Sigmoid colon (tissue), 7 donors: ENCODE data around the gene CD300LG. TPM values are rescaled to one million over a fixed set of nuclear protein-coding genes. Genes with fewer than 3 reads are reported as not detected.
"Not testable (repeated sequence)": the region's sequence is repeated elsewhere in the genome, so short reads cannot be mapped to it uniquely, and the experiment has no call there.

Experiments
- DNase-seq: peaks from one replicate; pipeline ENCODE4 v3.0.0-alpha.2; 2019
- H3K27ac ChIP-seq, 4 donors: fragments of 200-600 bp; sonication (generic); one replicate each; pipeline ENCODE4 v1.5.1; 2016 to 2019; ENCODE audit warnings: mild to moderate bottlenecking in 1 of 4
- H3K27me3 ChIP-seq, 3 donors: fragments of 200-600 bp; sonication (generic); one replicate each; pipeline ENCODE4 v1.5.1; 2019; ENCODE audit warnings: mild to moderate bottlenecking in 1 of 3
- H3K36me3 ChIP-seq, 4 donors: fragments of 200-600 bp; sonication (generic); one replicate each; pipeline ENCODE4 v1.5.1; 2016 to 2019
- H3K4me1 ChIP-seq, 4 donors: fragments of 200-600 bp; sonication (generic); one replicate each; pipeline ENCODE4 v1.5.1; 2017 to 2019
- H3K4me3 ChIP-seq, 4 donors: fragments of 200-600 bp; sonication (generic); one replicate each; pipeline ENCODE4 v1.5.1; 2017 to 2019; ENCODE audit warnings: mild to moderate bottlenecking in 2 of 4, moderate library complexity in 1 of 4
- H3K9me3 ChIP-seq, 4 donors: fragments of 200-600 bp in 3 of 4; sonication (generic) in 3 of 4; one replicate each; pipeline versions ENCODE4 v1.5.1 to v1.6.1; 2013 to 2019
- EP300 ChIP-seq, 4 donors: sonication (generic); formaldehyde crosslinking; IDR thresholded peaks; one replicate each; pipeline ENCODE4 v1.6.1; 2017; ENCODE audit warnings: antibody characterized with exemption in 4 of 4
- POLR2A ChIP-seq, 2 donors: fragments of 450-650 bp; IDR thresholded peaks; one replicate each; pipeline ENCODE4 v1.6.1; 2016; ENCODE audit warnings: antibody characterized with exemption in 2 of 2, mild to moderate bottlenecking in 2 of 2, moderate library complexity in 2 of 2
- POLR2AphosphoS5 ChIP-seq, 4 donors: sonication (generic); formaldehyde crosslinking; IDR thresholded peaks; one replicate each; pipeline ENCODE4 v1.6.1; 2017; ENCODE audit warnings: antibody characterized with exemption in 4 of 4
- WGBS, 2 donors: extraction: QIAGEN DNeasy Blood & Tissue Kit; methylation state at CpG; one replicate each; pipeline ENCODE4 v1.1.7; 2013; 5-methylcytosine and 5-hydroxymethylcytosine counted together
- intact Hi-C: fragments of 100-400 bp; cut with DNase I; formaldehyde crosslinking; loops from one replicate; pipeline ENCODE4 v1.15.1; 2023
- polyA plus RNA-seq, 3 donors: library from polyadenylated mRNA; stranded (reverse); fragments of 200-250 nt; gene quantifications; one replicate each; pipeline ENCODE4 v1.2.3, GENCODE V29; 2013
- total RNA-seq, 4 donors: library from RNA; depleted of rRNA; stranded (reverse); fragments of >200 nt; gene quantifications; one replicate each; pipeline ENCODE4 v1.1.0, GENCODE V29; 2016
- TF ChIP-seq, protein P1 (sequence below), 4 experiments: fragments of 450-650 bp in 3 of 4; fragments of 200-600 bp in 1 of 4; IDR thresholded peaks; one replicate each; pipeline ENCODE4 v1.5.1; 2016 to 2019; ENCODE audit warnings: antibody characterized with exemption in 4 of 4, mild to moderate bottlenecking in 3 of 4, moderate library complexity in 2 of 4
- donor health status: healthy with polysubstance abuse.
- donor health status: Bipolar disorder and iron deficiency.
- donor health status: healthy.

The CD300LG gene, protein sequence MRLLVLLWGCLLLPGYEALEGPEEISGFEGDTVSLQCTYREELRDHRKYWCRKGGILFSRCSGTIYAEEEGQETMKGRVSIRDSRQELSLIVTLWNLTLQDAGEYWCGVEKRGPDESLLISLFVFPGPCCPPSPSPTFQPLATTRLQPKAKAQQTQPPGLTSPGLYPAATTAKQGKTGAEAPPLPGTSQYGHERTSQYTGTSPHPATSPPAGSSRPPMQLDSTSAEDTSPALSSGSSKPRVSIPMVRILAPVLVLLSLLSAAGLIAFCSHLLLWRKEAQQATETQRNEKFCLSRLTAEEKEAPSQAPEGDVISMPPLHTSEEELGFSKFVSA
- total RNA-seq (1 to 10 TPM; 1.5 to 5.3 (median 2.6) TPM), polyA plus RNA-seq (1 to 10 TPM in 1 of 3 donors, under 1 TPM in 1, not detected in 1; 0.60 to 1.5 TPM)

DNA sequence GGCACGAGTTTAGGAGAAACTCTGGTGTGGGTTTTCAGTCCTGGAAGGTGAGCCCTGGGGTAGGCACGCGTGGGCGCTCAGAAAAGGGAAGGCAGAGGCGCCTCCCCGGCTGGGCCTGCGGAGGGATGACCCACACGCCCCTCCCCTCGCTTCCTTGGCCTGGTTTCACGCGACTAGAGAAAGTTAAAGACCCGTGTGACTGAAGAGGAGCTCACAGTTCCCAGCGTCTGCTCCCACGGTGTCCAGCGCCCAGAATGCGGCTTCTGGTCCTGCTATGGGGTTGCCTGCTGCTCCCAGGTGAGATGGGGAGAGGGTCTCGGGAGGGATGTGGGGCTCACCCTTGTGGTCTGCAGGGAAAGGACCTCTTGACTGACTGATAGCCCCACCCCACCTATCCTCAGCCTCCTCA is at the start of gene CD300LG:
Gene CD300LG (plus strand): TSS at position 214 of the 409 bp plus-strand sequence. CDS start 41 bp downstream, at position 255.
- H3K27me3 ChIP-seq: no peaks in the 10 kb centered on the region
- DNase-seq: no peak
- WGBS, 2 donors: 36 to 47% methylated on average over 17 of the region's 17 CpGs
- no peaks in the 10 kb centered on the region for H3K36me3 ChIP-seq
- peaks cover 0 to 16% (median 9%) of the 10 kb centered on the region in 4 donors for H3K4me1 ChIP-seq
- intact Hi-C loops: loop anchor here (2.0 to 5.0 kb wide), 3 partner anchors 70 to 152 kb away; partner anchors contain the start of gene DUSP3
- H3K4me3 ChIP-seq: peak within 1 kb of the TSS in 1 of 4 donors; percentile 6
- no peak for TF ChIP-seq POLR2AphosphoS5 (IDR thresholded peaks at IDR 0.05)
- TF ChIP-seq EP300 (IDR thresholded peaks at IDR 0.05): no peak
- TF ChIP-seq POLR2A (IDR thresholded peaks at IDR 0.05): no peak
- TF ChIP-seq, protein P1, sequence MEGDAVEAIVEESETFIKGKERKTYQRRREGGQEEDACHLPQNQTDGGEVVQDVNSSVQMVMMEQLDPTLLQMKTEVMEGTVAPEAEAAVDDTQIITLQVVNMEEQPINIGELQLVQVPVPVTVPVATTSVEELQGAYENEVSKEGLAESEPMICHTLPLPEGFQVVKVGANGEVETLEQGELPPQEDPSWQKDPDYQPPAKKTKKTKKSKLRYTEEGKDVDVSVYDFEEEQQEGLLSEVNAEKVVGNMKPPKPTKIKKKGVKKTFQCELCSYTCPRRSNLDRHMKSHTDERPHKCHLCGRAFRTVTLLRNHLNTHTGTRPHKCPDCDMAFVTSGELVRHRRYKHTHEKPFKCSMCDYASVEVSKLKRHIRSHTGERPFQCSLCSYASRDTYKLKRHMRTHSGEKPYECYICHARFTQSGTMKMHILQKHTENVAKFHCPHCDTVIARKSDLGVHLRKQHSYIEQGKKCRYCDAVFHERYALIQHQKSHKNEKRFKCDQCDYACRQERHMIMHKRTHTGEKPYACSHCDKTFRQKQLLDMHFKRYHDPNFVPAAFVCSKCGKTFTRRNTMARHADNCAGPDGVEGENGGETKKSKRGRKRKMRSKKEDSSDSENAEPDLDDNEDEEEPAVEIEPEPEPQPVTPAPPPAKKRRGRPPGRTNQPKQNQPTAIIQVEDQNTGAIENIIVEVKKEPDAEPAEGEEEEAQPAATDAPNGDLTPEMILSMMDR (IDR thresholded peaks at IDR 0.05): no peak
- no peaks in the 10 kb centered on the region for H3K9me3 ChIP-seq
- H3K27ac ChIP-seq: peak within 1 kb of the TSS in 3 of 4 donors; percentile 5 to 40 (median 32)

DNA sequence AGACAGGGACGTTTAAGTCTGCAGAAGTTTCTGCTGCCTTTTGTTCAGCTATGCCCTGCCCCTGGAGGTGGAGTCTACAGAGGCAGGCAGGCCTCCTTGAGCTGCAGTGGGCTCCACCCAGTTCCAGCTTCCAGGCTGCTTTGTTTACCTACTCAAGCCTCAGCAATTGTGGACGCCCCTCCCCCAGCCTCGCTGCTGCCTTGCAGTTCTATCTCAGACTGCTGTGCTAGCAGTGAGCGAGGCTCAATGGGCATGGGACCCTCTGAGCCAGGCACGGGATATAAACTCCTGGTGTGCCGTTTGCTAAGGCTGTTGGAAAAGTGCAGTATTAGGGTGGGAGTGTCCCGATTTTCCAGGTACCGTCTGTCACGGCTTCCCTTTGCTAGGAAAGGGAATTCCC is 49.0 kb upstream of the CD300LG start:
- intact Hi-C loops, H3K27me3 ChIP-seq, H3K27ac ChIP-seq, H3K36me3 ChIP-seq, H3K9me3 ChIP-seq, H3K4me1 ChIP-seq, H3K4me3 ChIP-seq, DNase-seq: not testable (repeated sequence)
- 58 to 82% methylated on average over 9 of the region's 9 CpGs for WGBS, 2 donors

DNA sequence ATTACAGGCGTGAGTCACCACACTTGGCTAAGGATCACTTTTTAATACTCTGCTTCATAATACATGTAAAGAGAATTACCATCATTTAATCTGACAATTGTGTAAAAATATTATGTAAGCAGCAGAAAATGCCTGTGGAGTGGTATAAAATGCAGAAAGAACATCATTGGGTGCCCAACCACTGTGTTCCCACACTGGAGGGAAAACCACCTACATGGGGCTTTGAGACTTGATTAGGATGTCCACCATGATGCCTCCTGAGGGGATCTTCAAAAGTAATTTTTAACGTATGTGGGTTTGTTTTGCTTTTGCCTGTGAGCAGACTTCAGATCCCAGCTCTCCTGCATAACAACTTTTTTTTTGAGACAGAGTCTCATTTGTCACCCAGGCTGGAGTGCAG is 47.9 kb upstream of the CD300LG start:
- intact Hi-C loops: no loop called here
- 82 to 89% methylated on average over 2 of the region's 2 CpGs for WGBS, 2 donors

DNA sequence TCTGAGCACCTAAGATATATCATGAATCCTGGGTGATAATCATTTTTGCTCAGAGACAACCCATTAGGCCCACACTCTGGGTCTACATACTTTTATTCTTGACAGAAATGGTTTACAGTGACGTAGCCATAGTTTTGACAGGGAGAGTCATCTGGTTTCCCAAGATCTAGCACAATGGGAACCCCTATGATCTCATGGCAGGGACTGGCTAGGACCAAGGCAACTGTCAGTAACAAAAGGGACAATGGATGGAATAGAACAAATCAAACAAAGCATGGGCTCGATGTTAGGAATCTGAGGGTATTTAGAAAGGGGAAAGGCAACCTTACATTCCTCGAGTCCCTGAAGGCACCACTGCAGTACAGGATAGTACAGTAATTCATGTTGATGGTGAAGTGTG is 46.2 kb upstream of the CD300LG start:
- no peak overlapping the region for H3K4me3 ChIP-seq
- no peak for DNase-seq
- H3K27me3 ChIP-seq: no peaks in the 10 kb centered on the region
- H3K9me3 ChIP-seq: no peaks in the 10 kb centered on the region
- intact Hi-C loops: no loop called here
- no peaks in the 10 kb centered on the region for H3K4me1 ChIP-seq
- 91 to 92% methylated on average over 3 of the region's 3 CpGs for WGBS, 2 donors
- H3K27ac ChIP-seq: no peak overlapping the region
- no peak for TF ChIP-seq POLR2AphosphoS5 (IDR thresholded peaks at IDR 0.05)
- no peak for TF ChIP-seq EP300 (IDR thresholded peaks at IDR 0.05)
- TF ChIP-seq, protein P1 (IDR thresholded peaks at IDR 0.05): no peak
- no peak for TF ChIP-seq POLR2A (IDR thresholded peaks at IDR 0.05)
- H3K36me3 ChIP-seq: peaks cover 0 to 15% (median 0%) of the 10 kb centered on the region in 4 donors

More for the DNA sequence above, 47.9 kb upstream of the CD300LG start:
- DNase-seq: no peak
- H3K36me3 ChIP-seq: peaks cover 0 to 9% (median 0%) of the 10 kb centered on the region in 4 donors
- no peaks in the 10 kb centered on the region for H3K27me3 ChIP-seq
- TF ChIP-seq POLR2A (IDR thresholded peaks at IDR 0.05) (no peak), EP300 (IDR thresholded peaks at IDR 0.05) (no peak), POLR2AphosphoS5 (IDR thresholded peaks at IDR 0.05) (no peak)
- TF ChIP-seq, protein P1 (IDR thresholded peaks at IDR 0.05): no peak
- no peak overlapping the region for H3K27ac ChIP-seq
- H3K4me3 ChIP-seq: no peak overlapping the region
- no peaks in the 10 kb centered on the region for H3K4me1 ChIP-seq
- H3K9me3 ChIP-seq: no peaks in the 10 kb centered on the region

DNA sequence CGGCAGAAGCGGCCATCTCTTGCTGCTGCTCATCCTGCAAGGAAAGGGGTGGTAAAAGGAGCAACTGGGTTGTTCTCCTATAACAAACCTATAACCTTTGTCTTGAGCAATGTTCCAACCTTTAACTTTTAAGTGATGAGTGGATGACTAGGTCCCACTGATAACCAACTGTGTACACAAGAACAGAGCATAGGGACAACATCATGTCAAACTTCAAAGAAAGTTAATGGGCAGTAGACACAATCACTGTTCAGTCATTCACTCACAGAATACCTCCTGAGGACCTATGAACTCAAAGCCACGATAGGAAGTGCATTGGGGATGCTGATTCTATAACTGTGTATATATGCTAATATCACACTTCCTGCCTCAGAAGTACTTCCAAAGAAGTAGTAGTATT is 45.1 kb upstream of the CD300LG start:
- 74 to 80% methylated on average over 3 of the region's 3 CpGs for WGBS, 2 donors
- no peaks in the 10 kb centered on the region for H3K27me3 ChIP-seq
- no peak overlapping the region for H3K4me3 ChIP-seq
- TF ChIP-seq POLR2AphosphoS5 (IDR thresholded peaks at IDR 0.05): no peak
- TF ChIP-seq POLR2A (IDR thresholded peaks at IDR 0.05): no peak
- TF ChIP-seq EP300 (IDR thresholded peaks at IDR 0.05): no peak
- TF ChIP-seq, protein P1 (IDR thresholded peaks at IDR 0.05): no peak
- H3K36me3 ChIP-seq: peaks cover 0 to 21% (median 0%) of the 10 kb centered on the region in 4 donors
- intact Hi-C loops: no loop called here
- no peaks in the 10 kb centered on the region for H3K9me3 ChIP-seq
- DNase-seq: no peak
- H3K27ac ChIP-seq: no peak overlapping the region
- H3K4me1 ChIP-seq: no peaks in the 10 kb centered on the region
